Upper lobe of right lung (tissue), 1 donor: ENCODE data around the gene USP49. TPM values are rescaled to one million over a fixed set of nuclear protein-coding genes. Genes with fewer than 3 reads are reported as not detected.

Source experiments
- ATAC-seq: fragments of 200-7000 bp; cut with Tn5 transposase; one replicate; pipeline ENCODE4 v1.9.1; 2020; ENCODE audit warnings: mild to moderate bottlenecking, moderate library complexity
- DNase-seq: peaks from one replicate; pipeline ENCODE4 v3.0.0-alpha.2; 2020
- H3K27ac ChIP-seq: fragments of 200-600 bp; one replicate; pipeline ENCODE4 v1.8.0; 2022
- H3K27me3 ChIP-seq: fragments of 200-600 bp; one replicate; pipeline ENCODE4 v1.8.0; 2022; ENCODE audit warnings: mild to moderate bottlenecking
- H3K36me3 ChIP-seq: fragments of 200-600 bp; one replicate; pipeline ENCODE4 v1.8.0; 2022
- H3K4me1 ChIP-seq: fragments of 200-600 bp; one replicate; pipeline ENCODE4 v1.8.0; 2022
- H3K4me3 ChIP-seq: fragments of 200-600 bp; one replicate; pipeline ENCODE4 v1.8.0; 2022; ENCODE audit warnings: mild to moderate bottlenecking
- H3K9me3 ChIP-seq: fragments of 200-600 bp; one replicate; pipeline ENCODE4 v1.8.0; 2022
- intact Hi-C: fragments of 100-400 bp; cut with DNase I; formaldehyde crosslinking; loops from one replicate; pipeline ENCODE4 v1.11.0; 2022
- total RNA-seq: library from RNA; stranded (reverse); fragmentation: NEBNext Ultra II Directional; extraction: Animal tissue kit (Norgen Biotek cat#: 25700); gene quantifications from one replicate; pipeline ENCODE4 v1.2.1, GENCODE V29; 2021
- TF ChIP-seq, protein P1 (sequence below): fragments of 200-600 bp; IDR thresholded peaks from one replicate; pipeline ENCODE4 v1.8.0; 2022; ENCODE audit warnings: antibody characterized with exemption
- donor health status: DM: no; HTN: yes; CAD: no; lungs with severe emphysema.

USP49 gene
- total RNA-seq, 1 donor from 2014 or later: 2.7 TPM

DNA sequence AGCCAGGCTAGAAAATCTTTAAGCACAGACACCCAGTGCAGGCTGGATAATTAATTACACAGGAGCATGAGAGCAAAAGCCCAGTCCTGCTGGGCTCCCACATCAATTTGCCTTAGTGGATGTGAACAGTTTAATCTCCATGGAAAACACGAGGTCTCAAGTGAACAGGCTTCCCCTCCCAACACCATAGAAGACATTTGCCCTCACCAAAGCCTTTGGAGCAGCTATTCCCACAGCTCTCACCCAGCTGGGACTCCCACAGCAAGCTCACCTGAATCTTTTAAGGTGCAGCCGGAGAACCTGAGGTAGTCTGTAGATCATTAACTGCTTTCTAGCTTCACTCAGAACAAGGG lies 95.6 kb downstream of the USP49 start:
- Histone ChIP-seq H3K36me3 (peaks cover 26% of the 10 kb centered on the region), H3K27me3 (no peaks in the 10 kb centered on the region), H3K4me3 (no peak overlapping the region), H3K27ac (no peak overlapping the region), H3K9me3 (no peaks in the 10 kb centered on the region), H3K4me1 (no peaks in the 10 kb centered on the region)
- DNase-seq: no peak
- no peak for ATAC-seq
- intact Hi-C loops: no loop called here
- TF ChIP-seq, protein P1, sequence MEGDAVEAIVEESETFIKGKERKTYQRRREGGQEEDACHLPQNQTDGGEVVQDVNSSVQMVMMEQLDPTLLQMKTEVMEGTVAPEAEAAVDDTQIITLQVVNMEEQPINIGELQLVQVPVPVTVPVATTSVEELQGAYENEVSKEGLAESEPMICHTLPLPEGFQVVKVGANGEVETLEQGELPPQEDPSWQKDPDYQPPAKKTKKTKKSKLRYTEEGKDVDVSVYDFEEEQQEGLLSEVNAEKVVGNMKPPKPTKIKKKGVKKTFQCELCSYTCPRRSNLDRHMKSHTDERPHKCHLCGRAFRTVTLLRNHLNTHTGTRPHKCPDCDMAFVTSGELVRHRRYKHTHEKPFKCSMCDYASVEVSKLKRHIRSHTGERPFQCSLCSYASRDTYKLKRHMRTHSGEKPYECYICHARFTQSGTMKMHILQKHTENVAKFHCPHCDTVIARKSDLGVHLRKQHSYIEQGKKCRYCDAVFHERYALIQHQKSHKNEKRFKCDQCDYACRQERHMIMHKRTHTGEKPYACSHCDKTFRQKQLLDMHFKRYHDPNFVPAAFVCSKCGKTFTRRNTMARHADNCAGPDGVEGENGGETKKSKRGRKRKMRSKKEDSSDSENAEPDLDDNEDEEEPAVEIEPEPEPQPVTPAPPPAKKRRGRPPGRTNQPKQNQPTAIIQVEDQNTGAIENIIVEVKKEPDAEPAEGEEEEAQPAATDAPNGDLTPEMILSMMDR: no peak

DNA sequence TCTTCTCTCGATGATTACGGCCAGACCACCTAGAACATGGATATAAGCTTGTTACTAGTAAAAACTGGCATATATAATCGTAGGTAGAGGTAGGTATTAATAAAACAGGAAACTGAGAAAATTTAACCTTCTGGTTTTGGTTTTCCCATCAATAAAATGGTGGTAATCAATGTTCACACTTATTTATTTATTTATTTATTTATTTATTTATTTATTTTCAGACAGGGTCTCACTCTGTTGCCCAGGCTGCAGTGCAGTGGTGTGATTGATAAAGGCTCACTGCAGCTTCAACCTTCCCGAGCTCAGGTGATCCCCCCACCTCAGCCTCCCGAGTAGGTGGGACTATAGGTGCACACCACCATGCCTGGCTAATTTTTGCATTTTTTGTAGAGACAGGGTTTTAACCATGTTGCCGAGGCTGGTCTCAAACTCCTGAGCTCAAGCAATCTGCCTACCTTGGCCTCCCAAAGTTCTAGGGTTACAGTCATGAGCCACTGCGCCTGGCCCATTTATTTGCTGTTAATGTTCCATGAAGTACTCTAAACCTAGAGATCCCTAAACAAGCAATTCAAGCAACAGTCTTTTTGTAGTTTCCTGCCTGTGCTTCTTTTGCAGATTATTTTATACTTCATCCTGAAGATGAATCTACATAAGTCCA lies 96.1 kb downstream of the USP49 start:
- H3K9me3 ChIP-seq: no peaks in the 10 kb centered on the region
- no peak overlapping the region for H3K27ac ChIP-seq
- DNase-seq: no peak
- H3K27me3 ChIP-seq: no peaks in the 10 kb centered on the region
- H3K4me3 ChIP-seq: no peak overlapping the region
- peaks cover 28% of the 10 kb centered on the region for H3K36me3 ChIP-seq
- H3K4me1 ChIP-seq: no peaks in the 10 kb centered on the region
- no peak for ATAC-seq
- intact Hi-C loops: no loop called here
- TF ChIP-seq, protein P1: no peak

DNA sequence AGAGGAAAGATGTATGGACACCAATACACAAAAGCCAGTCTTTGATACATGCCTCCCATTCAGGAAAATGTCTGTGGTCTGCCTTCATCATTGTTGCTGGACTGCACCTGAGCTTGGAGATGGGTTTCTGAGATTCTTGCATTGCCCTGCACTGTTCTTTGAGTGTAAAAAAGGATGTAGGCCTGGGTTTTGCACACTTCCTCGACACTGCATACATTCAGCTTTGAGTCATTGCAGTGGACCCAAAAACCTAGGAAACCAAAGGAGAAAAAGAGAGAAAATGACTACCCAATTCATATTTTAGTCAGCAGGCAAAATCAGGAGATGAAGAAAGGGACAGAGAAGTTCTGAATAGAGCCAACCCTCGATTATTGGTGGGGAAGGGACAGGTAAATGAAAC lies 98.7 kb downstream of the USP49 start:
- Histone ChIP-seq H3K4me3 (no peak overlapping the region), H3K9me3 (no peaks in the 10 kb centered on the region), H3K27ac (no peak overlapping the region), H3K27me3 (no peaks in the 10 kb centered on the region), H3K4me1 (no peaks in the 10 kb centered on the region), H3K36me3 (peaks cover 40% of the 10 kb centered on the region)
- intact Hi-C loops: no loop called here
- DNase-seq: no peak
- no peak for ATAC-seq
- TF ChIP-seq, protein P1: no peak

DNA sequence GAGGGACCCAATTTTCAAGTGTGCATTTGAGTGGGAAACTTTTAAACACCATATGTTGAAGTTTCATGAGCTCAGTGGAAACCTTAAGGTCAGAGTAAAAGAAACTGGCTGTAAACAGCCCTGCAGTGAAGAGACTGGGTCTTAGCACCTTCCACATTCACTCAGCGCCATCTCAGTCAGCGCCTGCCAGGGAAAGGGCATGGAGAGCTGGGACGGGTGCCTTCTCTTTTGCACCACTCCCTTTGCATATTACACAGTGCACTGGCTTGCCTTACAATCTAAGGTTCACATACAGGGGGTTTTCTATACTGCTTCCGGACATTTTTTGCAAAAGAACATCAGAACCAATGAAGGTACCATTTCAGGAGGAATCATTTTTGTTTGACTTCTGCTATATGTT lies 103.2 kb downstream of the USP49 start:
- no peak for ATAC-seq
- Histone ChIP-seq H3K4me1 (peaks cover 18% of the 10 kb centered on the region), H3K9me3 (no peaks in the 10 kb centered on the region), H3K36me3 (peaks cover 56% of the 10 kb centered on the region), H3K4me3 (no peak overlapping the region), H3K27ac (no peak overlapping the region), H3K27me3 (no peaks in the 10 kb centered on the region)
- intact Hi-C loops: no loop called here
- TF ChIP-seq, protein P1: no peak
- DNase-seq: no peak

DNA sequence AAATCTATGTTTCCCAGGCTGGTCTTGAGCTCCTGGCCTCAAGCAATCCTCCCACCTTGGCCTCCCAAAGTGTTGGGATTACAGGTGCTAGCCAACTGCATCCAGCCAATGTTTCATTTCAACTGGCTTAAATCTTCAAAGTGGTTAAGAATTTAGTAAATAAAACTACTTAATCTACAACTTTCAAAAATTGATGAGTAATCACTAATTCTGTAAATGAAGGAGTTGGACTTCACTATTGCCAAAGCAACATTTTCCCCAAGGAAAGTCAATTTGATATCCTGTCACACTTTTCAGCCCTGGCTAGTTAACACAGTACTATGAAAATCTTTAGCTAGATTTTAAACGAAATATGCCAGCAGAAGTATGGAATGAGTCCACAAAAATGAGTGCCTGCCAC lies 103.9 kb downstream of the USP49 start:
- DNase-seq (no peak), ATAC-seq (no peak)
- intact Hi-C loops: no loop called here
- TF ChIP-seq, protein P1: no peak
- Histone ChIP-seq H3K27ac (no peak overlapping the region), H3K36me3 (peaks cover 54% of the 10 kb centered on the region), H3K4me1 (peaks cover 18% of the 10 kb centered on the region), H3K9me3 (no peaks in the 10 kb centered on the region), H3K27me3 (no peaks in the 10 kb centered on the region), H3K4me3 (no peak overlapping the region)

DNA sequence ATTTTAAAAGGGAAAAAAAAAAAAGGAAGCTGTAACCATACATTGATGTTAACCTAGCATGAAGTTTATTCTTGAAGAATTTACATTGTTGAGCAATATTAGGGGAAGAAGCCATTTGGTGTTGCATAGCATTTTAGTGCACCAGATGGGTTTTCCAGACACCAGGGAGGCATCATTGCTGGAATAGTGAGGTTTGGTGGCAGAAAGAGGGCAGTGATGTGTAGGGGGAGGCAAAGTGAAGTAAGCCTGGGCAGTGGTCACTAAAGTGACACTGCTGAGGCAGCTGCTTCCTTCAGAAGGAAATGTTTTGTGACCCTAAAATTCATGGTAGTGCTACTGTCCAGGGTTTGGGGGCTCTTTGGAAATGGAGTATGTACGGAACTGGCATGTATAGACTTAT lies 105.1 kb downstream of the USP49 start:
- Histone ChIP-seq H3K4me3 (no peak overlapping the region), H3K27me3 (no peaks in the 10 kb centered on the region), H3K36me3 (peaks cover 44% of the 10 kb centered on the region), H3K9me3 (no peaks in the 10 kb centered on the region), H3K27ac (no peak overlapping the region), H3K4me1 (peaks cover 30% of the 10 kb centered on the region)
- TF ChIP-seq, protein P1: no peak
- intact Hi-C loops: no loop called here
- ATAC-seq: no peak
- no peak for DNase-seq
